Lower leg skin (tissue), 3 donors: ENCODE data around the gene ABCC9.

ENCODE experiments used
- CTCF ChIP-seq, 3 donors: fragments of 450-650 bp; IDR thresholded peaks; one replicate each; pipeline ENCODE4 v1.5.1; 2016; ENCODE audit warnings: antibody characterized with exemption in 3 of 3, mild to moderate bottlenecking in 3 of 3, moderate library complexity in 2 of 3
- POLR2A ChIP-seq, 2 donors: fragments of 450-650 bp; IDR thresholded peaks; one replicate each; pipeline ENCODE4 v1.6.1; 2016 to 2017; ENCODE audit warnings: antibody characterized with exemption in 2 of 2, mild to moderate bottlenecking in 1 of 2, moderate library complexity in 1 of 2

GRCh38 chr12:21759737-21760136 lies 181.5 kb downstream of the ABCC9 start:
- TF ChIP-seq CTCF (IDR thresholded peaks at IDR 0.05) (no peak), POLR2A (IDR thresholded peaks at IDR 0.05) (no peak)
